ENCODE measurements around the gene MYOZ1.

The MYOZ1 gene

GRCh38 chr10:73591935-73592699 is 49.2 kb downstream of the MYOZ1 start:
- peak; percentile 61 for DNase-seq

GRCh38 chr10:73590881-73591799 is 50.1 kb downstream of the MYOZ1 start, which contains the start of gene USP54:
USP54 (minus strand) TSS chr10:73591342; CDS start chr10:73575658, 15,684 bp downstream.
- DNase-seq, result no peak

GRCh38 chr10:73589563-73590126 is 51.6 kb downstream of the MYOZ1 start:
- no peak for DNase-seq

GRCh38 chr10:73588656-73589055 is 52.6 kb downstream of the MYOZ1 start:
- DNase-seq, result no peak

GRCh38 chr10:73586583-73586984 is 54.7 kb downstream of the MYOZ1 start:
- DNase-seq, result no peak

GRCh38 chr10:73585327-73585726 is 55.9 kb downstream of the MYOZ1 start:
- no peak for DNase-seq

- no peak for DNase-seq
Measured at GRCh38 chr10:73584737-73585136, 56.5 kb downstream of the MYOZ1 start.

GRCh38 chr10:73581918-73582317 is 59.4 kb downstream of the MYOZ1 start:
- no peak for DNase-seq
